Measurements from ENCODE around the gene HEATR3.

DNA sequence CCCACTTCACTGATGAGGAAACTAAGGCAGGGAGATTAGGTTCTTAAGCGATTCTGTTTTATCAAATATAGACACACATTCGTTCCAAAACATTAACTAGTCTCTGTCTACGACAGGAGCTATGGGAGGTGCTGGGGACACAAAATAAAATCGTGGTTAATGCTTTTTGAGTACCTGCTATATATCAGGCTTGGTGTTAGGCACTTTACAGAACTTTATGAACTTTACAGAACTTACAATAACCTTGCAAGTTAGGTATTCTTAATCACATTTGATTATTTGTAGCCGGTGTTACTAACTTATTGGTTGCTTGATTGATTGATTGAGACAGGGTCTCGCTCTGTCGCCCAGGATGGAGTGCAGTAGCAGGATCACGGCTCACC, 538 bp upstream of the HEATR3 start:
- TF ChIP-seq EZH2 (IDR thresholded peaks at IDR 0.05; ENCODE audit: insufficient read depth, poor library complexity, severe bottlenecking), result no peak
- no peak for TF ChIP-seq EZH2phosphoT487 (IDR thresholded peaks at IDR 0.05; ENCODE audit: insufficient read depth, low read depth)
